Stimulated activated CD8-positive, alpha-beta memory T cell treated with anti-CD3 and anti-CD28 coated beads, Interleukin-15, amount 100 ng/mL, for 1 hour (primary cell): ENCODE results near the gene CHST7.
"Not testable (repeated sequence)": the region's sequence is repeated elsewhere in the genome, so short reads cannot be mapped to it uniquely, and the experiment has no call there.

Experiments used
- DNase-seq: peaks from one replicate; pipeline ENCODE4 v3.0.0-alpha.2; 2020; ENCODE audit warnings: low read depth

The CHST7 gene

GRCh38 chrX:46573331-46573891 lies at the start of gene CHST7:
Gene CHST7 (plus strand): TSS chrX:46573765. CDS start chrX:46573932, 167 bp downstream.
- DNase-seq = peak; percentile 20

GRCh38 chrX:46528640-46529039 lies 44.9 kb upstream of the CHST7 start:
- DNase-seq = not testable (repeated sequence)

GRCh38 chrX:46529740-46530403 lies 43.7 kb upstream of the CHST7 start:
- DNase-seq = not testable (repeated sequence)

- not testable (repeated sequence) for DNase-seq
These were observed 43.1 kb upstream of the CHST7 start for GRCh38 chrX:46530404-46530908.

- no peak for DNase-seq
These were observed 42.1 kb upstream of the CHST7 start for GRCh38 chrX:46531442-46531841.

GRCh38 chrX:46543441-46543840 lies 30.1 kb upstream of the CHST7 start:
- DNase-seq = no peak

- DNase-seq = not testable (repeated sequence)
These were observed 29.0 kb upstream of the CHST7 start for GRCh38 chrX:46544527-46544926.

- peak; percentile 87 for DNase-seq
These were observed 28.2 kb upstream of the CHST7 start, which contains the start of gene ZNF674 for GRCh38 chrX:46545111-46546005. Gene ZNF674 (minus strand): TSS chrX:46545421. CDS start chrX:46542087, 3,334 bp downstream.

GRCh38 chrX:46547857-46548256 lies 25.7 kb upstream of the CHST7 start:
- no peak for DNase-seq

GRCh38 chrX:46549914-46550313 lies 23.7 kb upstream of the CHST7 start:
- no peak for DNase-seq

- no peak for DNase-seq
These were observed 22.0 kb upstream of the CHST7 start for GRCh38 chrX:46551494-46552128.

GRCh38 chrX:46553935-46554334 lies 19.6 kb upstream of the CHST7 start:
- DNase-seq = no peak

- no peak for DNase-seq
These were observed 18.6 kb upstream of the CHST7 start for GRCh38 chrX:46554942-46555341.

GRCh38 chrX:46559062-46559461 lies 14.5 kb upstream of the CHST7 start:
- DNase-seq = no peak

- DNase-seq = no peak
These were observed 11.5 kb upstream of the CHST7 start for GRCh38 chrX:46561824-46562657.

GRCh38 chrX:46567388-46567787 lies 6.2 kb upstream of the CHST7 start:
- no peak for DNase-seq

- DNase-seq = no peak
These were observed 3.9 kb upstream of the CHST7 start for GRCh38 chrX:46569621-46570020.

- DNase-seq = no peak
These were observed 1.9 kb upstream of the CHST7 start for GRCh38 chrX:46571423-46572339.

- DNase-seq = no peak
These were observed 1.1 kb upstream of the CHST7 start for GRCh38 chrX:46572340-46572936.
